LNCaP clone FGC (cell line): ENCODE data around the gene HNRNPUL2.

ENCODE experiments used
- DNase-seq: peaks from one replicate; pipeline ENCODE4 v3.0.0-alpha.2; 2011; ENCODE audit warnings: low read depth
- H3K4me3 ChIP-seq: 2 replicates; pipeline ENCODE4 v1.5.1; 2011; ENCODE audit warnings: mild to moderate bottlenecking, low read depth, low read length, control low read depth
- CTCF ChIP-seq: IDR thresholded peaks from 2 replicates; pipeline ENCODE4 v1.5.1; 2012; ENCODE audit warnings: mild to moderate bottlenecking; ENCODE audit not compliant: control insufficient read depth, insufficient read depth; ENCODE audit errors: extremely low read depth

HNRNPUL2 gene

GRCh38 chr11:62665599-62666258, 61.5 kb downstream of the HNRNPUL2 start:
- peak overlapping the region; percentile 97 for H3K4me3 ChIP-seq

GRCh38 chr11:62665075-62665598, 62.1 kb downstream of the HNRNPUL2 start, which contains the start of the genes C11orf98 and CSKMT:
Gene C11orf98, minus strand, starts transcription at chr11:62665210. Its CDS starts 41 bp downstream, at chr11:62665169.
Gene CSKMT, plus strand, starts transcription at chr11:62665312. Its CDS starts 568 bp downstream, at chr11:62665880.
- no peak for TF ChIP-seq CTCF
- H3K4me3 ChIP-seq: peak within 1 kb of the TSS; percentile 97
- DNase-seq: no peak

More at GRCh38 chr11:62665599-62666258, 61.5 kb downstream of the HNRNPUL2 start:
- TF ChIP-seq CTCF: no peak
- DNase-seq: no peak

- H3K4me3 ChIP-seq: peak overlapping the region; percentile 97
- TF ChIP-seq CTCF: no peak
- no peak for DNase-seq
Observed at GRCh38 chr11:62664405-62665074, 62.7 kb downstream of the HNRNPUL2 start.
